ENCODE data around the gene ANKRD12.

ANKRD12 gene

DNA sequence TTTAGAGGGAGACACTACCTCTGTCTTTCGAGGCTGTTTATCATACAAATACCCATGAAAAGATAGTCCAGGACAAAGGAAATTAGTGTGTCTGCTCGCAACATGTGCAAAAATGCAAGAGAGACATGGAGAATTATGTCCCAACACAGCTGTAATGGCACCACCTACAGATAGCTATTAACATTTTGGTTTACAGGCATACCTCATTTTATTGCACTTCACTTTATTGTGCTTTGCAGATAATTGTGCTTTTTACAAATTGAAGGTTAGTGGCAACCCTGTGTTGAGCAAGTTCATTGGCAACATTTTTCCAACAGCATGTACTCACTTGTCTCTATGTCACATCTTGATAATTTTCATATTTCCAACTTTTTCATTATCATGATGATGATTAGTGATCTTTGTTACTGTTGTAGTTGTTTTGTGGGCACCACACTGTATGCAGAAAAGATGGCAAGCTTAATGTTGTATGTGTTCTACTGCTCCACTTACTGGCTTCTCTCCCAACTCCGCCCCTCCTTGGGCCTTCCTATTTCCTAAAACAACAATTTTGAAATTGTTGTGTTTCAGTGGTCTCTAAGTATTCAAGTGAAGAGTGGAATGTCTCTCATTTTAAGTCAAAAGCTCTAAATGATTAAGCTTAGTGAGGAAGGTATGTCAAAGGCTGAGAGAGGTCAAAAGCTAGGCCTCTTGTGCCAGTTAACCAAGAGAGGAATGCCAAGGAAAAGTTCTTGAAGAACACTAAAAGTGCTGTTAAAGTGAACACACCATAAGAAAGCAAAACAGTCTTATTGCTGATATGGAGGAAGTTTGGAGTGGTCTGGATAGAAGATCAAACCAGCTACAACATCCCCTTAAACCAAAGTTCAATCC is 52.0 kb downstream of the ANKRD12 start:
- no peak for DNase-seq

DNA sequence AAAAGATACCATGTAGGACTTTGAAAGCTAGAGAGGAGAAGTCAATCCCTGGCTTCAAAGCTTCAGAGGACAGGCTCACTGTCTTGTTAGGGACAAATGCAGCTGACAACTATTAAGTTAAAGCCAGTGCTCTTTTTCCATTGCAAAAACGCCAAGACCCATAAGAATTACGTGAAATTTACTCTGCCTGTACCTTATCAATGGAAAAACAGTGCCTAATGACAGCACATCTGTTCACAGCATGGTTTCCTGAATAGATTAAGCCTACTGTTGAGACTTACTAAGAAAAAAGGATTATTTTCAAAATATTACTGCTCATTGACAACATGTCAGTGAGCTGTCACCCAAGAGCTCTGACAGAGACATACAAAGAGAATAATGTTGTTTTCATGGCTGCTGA is 52.9 kb downstream of the ANKRD12 start:
- no peak for DNase-seq

- no peak for DNase-seq
These were observed 55.2 kb downstream of the ANKRD12 start for GRCh38 chr18:9191658-9192256.

DNA sequence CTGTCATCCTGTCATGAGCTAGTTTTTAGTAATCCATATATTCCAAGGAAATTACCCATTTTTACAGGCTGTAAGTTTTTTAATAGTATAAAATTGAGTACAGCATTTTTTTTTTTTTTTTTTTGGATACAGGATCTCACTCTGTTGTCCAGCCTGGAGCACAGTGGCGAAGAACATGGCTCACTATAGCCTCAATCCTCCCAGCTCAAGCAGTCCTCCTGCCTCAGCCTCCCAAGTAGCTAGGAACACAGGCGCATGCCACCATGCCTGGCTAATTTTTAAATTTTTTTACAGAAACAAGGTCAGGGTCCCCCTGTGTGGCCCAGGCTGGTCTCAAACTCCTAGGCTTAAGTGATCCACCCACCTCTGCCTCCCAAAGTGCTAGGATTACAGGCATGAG is 56.5 kb downstream of the ANKRD12 start:
- no peak for DNase-seq

DNA sequence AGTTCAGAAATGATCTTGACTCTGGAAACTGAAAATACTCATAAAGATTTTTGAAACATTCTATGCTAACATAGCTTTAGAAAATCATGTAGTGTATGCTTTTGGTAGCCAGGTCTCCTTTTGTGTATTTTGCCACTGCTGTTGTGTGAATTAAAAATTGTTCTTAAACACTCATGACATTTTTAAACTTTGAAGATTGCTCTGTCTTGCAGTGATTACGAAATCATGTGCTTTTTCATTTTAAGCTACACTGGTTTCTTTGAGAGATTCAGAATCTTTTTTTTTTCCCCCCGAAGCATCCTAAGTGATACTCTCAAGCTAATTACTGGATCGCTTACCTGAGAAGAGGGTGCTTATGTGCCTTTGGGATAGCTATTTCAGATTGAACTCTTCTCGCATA is 60.0 kb downstream of the ANKRD12 start:
- no peak for DNase-seq

DNA sequence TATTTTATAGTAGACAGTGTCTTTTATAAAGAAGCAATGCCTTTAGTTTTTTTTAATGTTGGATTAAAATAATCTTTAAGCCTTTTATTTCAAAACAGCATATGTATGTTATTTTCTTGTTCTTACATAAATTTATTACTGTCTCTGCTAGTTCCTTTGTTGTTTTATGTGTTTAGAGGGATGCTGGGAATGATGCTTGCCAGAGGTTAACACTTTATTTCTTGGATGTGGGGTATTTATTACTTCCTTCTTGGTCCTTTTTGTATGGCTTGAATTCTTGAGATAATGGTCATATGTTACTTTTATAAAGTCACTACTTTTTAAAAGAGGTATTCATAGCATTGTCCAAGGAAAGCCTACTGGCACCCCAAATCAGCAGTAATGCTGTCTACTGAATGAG is 63.1 kb downstream of the ANKRD12 start:
- no peak for DNase-seq

DNA sequence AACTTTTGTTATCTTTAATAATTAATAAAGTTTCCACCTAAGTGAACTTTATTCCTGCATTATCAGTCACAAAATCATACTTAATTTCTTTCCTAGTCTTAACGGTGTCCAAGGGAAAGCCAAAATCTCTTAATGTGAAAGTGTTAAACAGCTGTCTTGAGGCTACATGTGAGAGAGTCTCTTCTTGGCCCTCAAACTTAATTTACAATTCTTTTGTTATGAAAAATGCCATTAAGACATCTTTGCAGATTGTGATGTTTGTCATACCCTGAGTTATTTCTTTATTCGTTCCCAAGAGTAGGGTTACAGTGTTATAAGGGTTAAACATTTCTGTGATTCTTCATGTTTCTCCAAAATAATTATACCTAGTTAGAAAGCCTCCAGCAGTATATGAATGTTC is 64.6 kb downstream of the ANKRD12 start:
- DNase-seq, result no peak

DNA sequence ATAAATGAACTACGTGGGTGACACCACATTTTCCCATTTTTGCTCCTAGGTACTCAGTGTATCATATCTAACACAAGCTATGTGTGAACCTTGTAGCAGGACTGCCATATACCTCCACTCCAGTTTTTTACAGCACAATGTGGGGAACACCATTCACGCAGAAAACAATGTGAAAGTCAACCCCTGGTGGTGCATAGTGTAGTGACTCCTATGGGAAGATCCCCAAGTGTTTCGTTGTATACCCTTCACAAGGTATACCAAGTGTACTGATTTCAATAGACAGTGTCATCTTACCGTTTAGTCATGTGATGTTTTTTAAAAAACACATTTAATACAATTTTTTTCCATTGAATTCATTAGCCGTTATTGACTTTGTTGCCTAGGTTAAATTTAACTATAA is 68.1 kb downstream of the ANKRD12 start:
- no peak for DNase-seq

- no peak for DNase-seq
These were observed 69.8 kb downstream of the ANKRD12 start for GRCh38 chr18:9206421-9206820.

DNA sequence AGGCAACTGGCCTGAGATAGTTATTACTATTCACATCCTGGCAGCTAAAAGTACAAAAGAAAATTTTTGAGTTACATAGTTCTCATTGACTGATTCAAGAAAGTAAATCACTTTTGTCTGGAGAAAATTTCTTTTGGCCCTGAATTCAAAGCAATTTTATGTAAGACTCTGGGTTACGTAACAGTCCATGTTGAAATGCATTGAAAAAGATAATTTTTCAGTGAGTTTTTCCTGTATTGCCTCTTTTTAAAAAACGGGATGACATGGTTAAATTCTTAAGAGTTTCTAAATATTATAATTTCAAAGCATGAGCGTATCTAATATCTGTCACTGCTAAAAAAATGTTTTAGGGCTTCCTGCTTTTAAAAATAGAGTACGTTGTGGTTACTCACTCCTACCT is 72.7 kb downstream of the ANKRD12 start:
- DNase-seq, result peak; percentile 17

DNA sequence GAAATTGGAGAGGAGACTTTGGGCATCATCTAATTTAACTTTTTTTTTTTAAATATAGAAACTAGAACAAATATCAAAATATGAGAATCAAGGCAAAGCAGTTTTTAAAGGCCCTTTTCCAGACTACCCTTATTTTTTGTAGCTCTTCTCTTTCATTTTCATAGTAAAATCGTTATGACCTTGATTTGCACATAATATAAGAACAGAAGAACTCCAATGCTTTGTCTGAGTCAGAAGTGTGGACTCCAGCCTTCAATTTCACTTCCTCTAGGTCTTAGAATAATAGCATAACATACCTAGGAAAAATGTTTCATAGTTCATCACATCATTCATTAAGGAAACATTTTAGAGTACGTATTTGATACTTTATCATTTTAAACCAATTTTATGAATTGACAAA is 74.4 kb downstream of the ANKRD12 start:
- DNase-seq, result no peak

DNA sequence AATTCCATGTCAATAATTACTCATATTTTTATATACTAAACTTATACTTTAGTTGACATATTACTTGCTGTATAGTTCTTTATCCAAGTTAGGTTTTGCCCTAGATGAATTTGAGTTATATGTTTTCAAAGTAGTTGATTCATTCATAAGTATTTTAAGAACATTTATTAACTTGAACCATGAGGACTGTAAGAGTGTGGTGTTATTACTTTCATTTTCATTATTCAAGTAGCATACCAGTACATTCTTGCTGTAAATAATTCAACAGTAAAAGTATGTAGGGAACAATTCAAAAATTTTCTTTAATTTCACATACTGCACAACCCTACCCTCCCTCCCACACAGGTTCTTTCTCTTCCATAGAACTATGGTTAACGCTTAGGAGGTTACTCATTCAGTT is 75.4 kb downstream of the ANKRD12 start:
- no peak for DNase-seq

GRCh38 chr18:9215221-9215933 is 78.8 kb downstream of the ANKRD12 start:
- DNase-seq, result no peak

- DNase-seq, result no peak
These were observed 79.9 kb downstream of the ANKRD12 start for GRCh38 chr18:9216459-9216858.

DNA sequence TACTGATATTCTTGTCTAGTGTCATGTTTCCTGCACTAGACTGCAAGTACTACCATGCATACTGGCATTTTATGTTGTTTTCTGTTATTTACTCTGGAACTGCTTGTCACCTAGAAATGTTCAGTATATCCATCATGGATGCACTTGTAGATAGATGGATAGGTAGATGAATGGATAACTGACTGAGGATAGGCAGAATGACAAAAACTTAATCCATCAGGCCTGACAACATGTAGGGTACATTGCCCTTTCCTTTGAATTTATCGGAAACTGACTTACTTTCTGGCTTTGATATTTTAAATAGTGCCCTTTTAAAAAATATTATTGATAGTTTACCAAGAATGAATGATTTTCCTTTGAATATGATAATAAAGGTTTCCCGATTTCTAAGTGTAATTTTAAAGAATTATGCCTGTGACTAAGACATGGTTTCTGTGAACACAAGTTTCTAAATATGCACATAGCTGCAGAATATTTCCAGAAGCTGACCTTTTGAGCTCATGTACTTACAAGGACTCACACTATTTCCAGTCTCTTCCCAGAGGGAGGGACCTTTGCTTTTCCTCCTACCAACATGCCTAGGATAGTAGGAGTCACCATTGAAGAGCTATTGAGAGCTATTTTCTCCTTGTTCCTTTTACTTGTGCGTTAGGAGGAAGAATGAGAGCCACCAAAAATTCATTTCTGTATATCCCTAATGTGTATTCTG is 81.3 kb downstream of the ANKRD12 start:
- no peak for DNase-seq

DNA sequence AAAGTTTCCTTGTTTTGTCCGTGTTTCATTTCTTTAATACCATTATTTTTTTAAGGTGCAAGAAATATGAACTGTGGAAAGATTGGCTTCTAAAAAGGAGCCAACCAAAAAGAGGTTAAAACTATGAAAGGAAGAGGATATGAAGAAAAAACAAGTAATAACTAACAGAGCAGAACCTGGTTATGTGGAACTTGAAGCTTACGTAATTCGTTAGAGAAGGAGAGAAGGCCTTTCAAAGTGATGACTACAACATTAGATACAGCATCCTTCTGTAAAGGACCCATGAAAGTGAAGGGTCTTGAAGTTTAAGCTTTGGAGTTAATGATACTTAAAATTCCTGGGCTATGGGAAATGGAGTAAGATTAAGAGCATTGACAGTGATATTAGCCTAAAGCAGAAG is 84.5 kb downstream of the ANKRD12 start:
- peak; percentile 31 for DNase-seq

DNA sequence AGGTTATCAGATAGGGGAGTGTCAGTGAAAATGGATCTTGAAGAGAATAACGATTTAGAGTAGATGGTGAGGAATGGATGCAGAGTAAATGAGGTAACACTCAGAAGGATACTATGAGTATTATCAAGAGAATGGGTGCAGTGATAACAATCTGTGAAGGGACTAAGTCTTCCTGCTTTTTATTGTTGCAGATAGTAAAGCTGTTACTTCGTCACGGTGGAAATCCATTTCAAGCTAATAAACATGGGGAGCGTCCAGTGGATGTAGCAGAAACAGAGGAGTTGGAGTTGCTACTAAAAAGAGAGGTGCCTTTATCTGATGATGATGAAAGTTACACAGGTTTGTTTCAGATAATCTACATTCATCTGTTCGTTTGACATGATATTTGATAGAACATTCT is 85.1 kb downstream of the ANKRD12 start:
- DNase-seq, result no peak

DNA sequence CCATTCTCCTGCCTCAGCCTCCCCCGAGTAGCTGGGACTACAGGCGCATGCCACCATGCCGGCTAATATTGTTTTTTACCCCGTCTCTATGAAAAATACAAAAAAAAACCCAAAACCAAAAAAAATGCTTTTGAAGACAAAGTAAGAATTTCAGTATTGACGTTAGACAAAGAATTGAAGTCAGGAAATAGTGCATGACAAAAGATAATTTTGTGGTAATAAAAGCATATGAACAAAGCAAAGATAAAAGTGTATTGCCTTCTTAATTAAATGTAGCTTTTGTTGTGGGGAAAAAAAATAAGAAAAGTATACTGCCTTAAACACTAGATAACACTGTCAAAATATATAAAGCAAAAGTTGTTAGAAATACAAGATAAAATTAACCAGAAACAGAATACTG is 86.8 kb downstream of the ANKRD12 start:
- no peak for DNase-seq

DNA sequence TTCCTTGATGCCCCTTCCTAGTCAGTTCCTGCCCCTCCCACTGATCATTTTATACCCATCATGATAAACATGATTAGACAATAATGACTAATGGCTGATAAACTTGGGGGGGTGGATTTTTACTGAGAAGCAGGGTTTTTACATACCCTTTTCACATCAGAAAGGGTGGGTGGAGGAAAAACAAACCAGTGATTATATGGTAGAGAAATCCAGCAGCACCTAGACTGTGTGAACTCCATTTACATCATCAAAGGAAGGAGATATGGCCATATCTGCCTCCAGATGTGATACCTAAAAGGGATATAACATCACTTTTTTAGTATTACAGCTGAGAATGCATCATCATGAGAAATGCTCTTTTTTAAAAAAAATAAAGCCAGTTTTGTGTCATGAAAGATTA is 89.9 kb downstream of the ANKRD12 start:
- DNase-seq, result no peak

DNA sequence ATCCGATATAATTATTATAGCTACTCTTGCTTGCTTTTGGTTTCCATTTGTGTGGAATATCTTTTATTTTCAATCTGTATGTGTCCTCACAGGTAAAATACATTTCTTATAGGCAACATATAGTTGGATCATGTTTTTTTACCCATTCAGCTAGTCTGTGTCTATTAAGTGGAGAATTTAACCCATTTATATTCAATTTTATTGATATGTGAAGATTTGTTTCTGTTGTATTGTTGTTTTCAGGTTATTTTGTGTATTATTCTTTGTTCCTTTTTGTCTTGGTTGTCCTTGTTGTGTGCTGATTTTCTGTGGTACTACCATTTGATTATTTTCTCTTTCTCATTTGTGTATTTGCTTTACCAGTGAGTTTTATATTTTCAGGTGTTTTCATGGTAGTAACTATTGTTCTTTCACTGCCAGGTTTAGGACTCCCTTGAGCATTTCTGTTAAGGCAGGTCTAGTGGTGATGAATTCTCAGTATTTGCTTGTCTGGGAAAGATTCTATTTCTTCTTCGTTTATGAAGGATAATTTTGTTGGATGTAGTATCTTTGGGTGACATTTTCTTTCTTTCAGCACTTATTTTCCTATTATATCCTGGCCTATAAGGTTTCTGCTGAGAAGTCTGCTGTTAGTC is 95.4 kb downstream of the ANKRD12 start:
- no peak for DNase-seq

- DNase-seq, result no peak
These were observed 96.4 kb downstream of the ANKRD12 start for GRCh38 chr18:9232977-9233376.

DNA sequence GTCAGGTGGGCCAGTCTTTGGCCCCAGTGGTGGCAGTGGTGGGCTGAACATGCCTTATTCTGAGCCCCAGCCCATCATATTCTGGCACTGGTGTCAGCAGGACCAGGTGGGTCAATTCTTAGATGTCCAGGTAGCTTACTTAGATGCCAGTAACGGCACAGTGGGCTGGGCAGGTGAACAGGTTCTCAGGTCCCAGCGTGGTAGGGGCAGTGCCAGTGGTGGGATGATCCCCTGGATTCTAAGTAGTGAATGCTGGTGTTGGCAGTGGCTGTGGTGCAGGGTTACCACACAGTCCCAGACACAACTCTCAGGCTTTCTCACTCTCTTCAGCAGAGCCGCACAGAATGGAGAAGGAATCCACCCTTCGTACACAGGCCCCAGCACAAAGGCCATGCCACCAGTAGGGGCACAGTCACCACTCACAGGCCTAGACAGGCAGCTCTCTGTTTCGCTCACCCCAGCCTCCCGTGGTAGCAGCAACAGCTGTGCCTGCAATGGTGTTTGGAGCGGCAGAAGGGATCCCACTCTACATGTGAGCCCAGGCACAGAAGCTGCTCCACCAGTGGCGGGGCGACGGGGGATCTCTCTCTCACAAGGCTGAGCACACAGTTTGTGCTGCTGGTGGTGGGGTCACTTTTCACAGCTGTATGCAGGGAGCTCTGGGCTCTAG is 97.3 kb downstream of the ANKRD12 start:
- DNase-seq, result no peak

Data from GF-D8 (cell line).